WERI-Rb-1 (cell line): Measurements from ENCODE around the gene ATP8B3.

ENCODE experiments used
- DNase-seq: peaks from one replicate; pipeline ENCODE4 v3.0.0-alpha.2; 2020
- H3K27ac ChIP-seq: fragments of 250-450 bp; sonication (Bioruptor Pico); 2 replicates; pipeline ENCODE4 v1.5.1; 2020; ENCODE audit warnings: mild to moderate bottlenecking, moderate library complexity
- H3K27me3 ChIP-seq: fragments of 250-450 bp; sonication (Bioruptor Pico); 2 replicates; pipeline ENCODE4 v1.5.1; 2021; ENCODE audit warnings: mild to moderate bottlenecking, low read depth, moderate library complexity; ENCODE audit not compliant: insufficient read depth, severe bottlenecking
- H3K36me3 ChIP-seq: fragments of 250-450 bp; sonication (Bioruptor Pico); 2 replicates; pipeline ENCODE4 v1.5.1; 2020; ENCODE audit warnings: mild to moderate bottlenecking, moderate library complexity
- H3K4me3 ChIP-seq: 2 replicates; pipeline ENCODE4 v1.5.1; 2011; ENCODE audit warnings: low read depth, mild to moderate bottlenecking, control low read depth, low read length
- H3K9me3 ChIP-seq: fragments of 250-450 bp; sonication (Bioruptor Pico); 2 replicates; pipeline ENCODE4 v1.5.1; 2021; ENCODE audit warnings: mild to moderate bottlenecking, moderate library complexity; ENCODE audit not compliant: severe bottlenecking
- CTCF ChIP-seq: IDR thresholded peaks from 2 replicates; pipeline ENCODE4 v1.5.1; 2011; ENCODE audit warnings: low read depth, mild to moderate bottlenecking, control low read depth, inconsistent platforms, low read length

Gene ATP8B3

DNA sequence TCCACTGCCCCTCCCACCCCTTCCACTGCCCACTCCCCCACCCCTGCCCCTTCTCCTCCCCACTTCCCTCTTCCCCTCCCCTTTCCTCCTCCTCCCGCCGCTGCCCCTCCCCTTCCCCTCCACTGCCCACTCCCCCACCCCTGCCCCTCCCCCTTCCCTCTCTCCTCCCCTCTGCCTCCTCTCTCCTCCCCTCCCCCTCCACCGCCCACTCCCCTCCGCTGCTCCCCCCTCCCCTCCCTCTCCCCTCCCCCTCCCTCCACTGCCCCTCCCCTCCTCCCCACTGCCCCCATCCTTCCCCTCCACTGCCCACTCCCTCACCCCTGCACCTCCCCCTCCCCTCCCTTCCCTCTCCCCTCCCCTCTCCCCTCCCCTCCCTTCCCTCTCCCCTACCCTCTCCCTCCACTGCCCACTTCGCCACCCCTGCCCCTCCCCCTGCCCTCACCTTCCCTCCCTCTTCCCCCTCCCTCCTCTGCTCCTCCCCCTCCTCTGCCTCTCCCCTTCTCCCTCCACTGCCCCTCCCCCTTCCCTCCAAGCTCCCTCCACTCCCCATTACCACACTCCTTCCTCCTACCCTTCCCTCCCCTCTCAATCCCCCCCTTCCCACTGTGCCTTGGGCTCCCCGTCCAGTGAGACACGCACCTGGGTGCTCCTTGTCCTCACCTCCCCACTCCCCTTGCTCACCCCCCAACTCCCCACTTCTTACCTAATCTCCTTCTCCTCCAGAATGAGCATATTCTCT is 21.9 kb downstream of the ATP8B3 start:
- Histone ChIP-seq H3K27ac (no peak overlapping the region), H3K27me3 (no peaks in the 10 kb centered on the region), H3K4me3 (no peak overlapping the region), H3K9me3 (no peaks in the 10 kb centered on the region), H3K36me3 (no peaks in the 10 kb centered on the region)
- no peak for DNase-seq
- TF ChIP-seq CTCF, result no peak

DNA sequence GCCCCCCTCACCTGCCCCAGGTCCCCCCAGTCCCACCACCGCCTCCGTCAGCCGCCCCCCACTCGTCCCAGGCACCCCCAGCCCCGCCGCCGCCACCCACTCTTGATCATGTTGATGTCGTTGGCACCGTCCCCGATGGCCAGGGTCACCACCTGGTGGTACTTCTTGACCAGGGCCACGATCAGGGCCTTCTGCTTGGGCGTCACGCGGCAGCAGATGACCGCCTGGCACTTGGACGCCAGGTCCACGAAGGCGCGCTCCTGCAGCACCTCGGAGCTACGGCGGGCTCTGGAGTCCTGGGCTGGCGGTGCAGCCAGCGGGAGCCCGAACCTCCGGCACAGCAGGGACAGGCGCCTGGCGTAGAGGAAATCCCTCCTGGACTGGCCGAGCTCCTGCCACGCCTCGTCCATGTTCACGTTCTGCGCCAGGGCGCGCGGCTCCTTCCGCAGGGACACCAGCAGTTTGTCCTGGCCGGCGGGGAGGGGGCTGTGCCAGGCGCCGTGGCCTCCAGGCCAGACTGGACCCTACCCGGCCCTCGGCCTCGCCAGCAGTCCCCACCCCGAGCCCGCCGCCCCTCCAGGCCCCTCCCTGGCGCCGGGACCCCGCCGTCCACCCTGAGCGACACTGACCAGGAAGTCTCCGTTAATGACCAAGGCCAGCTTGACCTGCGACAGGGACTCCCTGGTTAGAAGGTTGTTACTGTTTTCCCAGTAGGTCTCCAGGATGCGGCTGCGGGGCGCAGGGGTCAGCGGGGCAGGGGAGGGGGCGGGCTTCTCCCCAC is 22.6 kb downstream of the ATP8B3 start:
- TF ChIP-seq CTCF, result no peak
- Histone ChIP-seq H3K36me3 (no peaks in the 10 kb centered on the region), H3K27ac (no peak overlapping the region), H3K4me3 (no peak overlapping the region), H3K9me3 (no peaks in the 10 kb centered on the region), H3K27me3 (no peaks in the 10 kb centered on the region)
- DNase-seq, result no peak

- Histone ChIP-seq H3K36me3 (no peaks in the 10 kb centered on the region), H3K27me3 (no peaks in the 10 kb centered on the region), H3K27ac (no peak overlapping the region), H3K4me3 (no peak overlapping the region), H3K9me3 (peaks cover 4% of the 10 kb centered on the region)
- no peak for TF ChIP-seq CTCF
- no peak for DNase-seq
Measured at GRCh38 chr19:1787116-1787515, 25.0 kb downstream of the ATP8B3 start.

DNA sequence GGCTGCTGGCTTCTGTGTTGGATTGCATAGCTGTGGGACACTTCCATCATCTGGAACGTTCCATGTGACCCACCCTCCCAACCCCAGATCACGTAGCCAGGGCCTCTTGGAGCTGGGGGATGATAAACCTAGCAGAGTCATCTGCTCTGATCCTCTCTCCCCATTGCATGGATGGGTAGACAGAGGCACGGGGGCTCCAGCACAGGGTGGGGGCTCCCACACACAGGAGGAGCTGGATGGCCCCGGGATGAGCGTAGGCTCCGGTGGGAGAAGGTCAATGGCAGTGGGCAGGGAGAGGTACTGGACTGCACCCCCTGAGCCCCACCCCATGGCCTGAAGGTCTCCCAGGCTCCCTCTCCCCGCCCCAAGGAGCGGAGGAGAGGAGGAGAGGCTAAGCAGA is 25.4 kb downstream of the ATP8B3 start:
- Histone ChIP-seq H3K9me3 (peaks cover 9% of the 10 kb centered on the region), H3K27ac (no peak overlapping the region), H3K36me3 (no peaks in the 10 kb centered on the region), H3K27me3 (no peaks in the 10 kb centered on the region), H3K4me3 (no peak overlapping the region)
- DNase-seq, result no peak
- TF ChIP-seq CTCF, result no peak

GRCh38 chr19:1785310-1785709 is 26.8 kb downstream of the ATP8B3 start:
- H3K4me3 ChIP-seq, result no peak overlapping the region
- H3K9me3 ChIP-seq, result peaks cover 15% of the 10 kb centered on the region
- no peaks in the 10 kb centered on the region for H3K27me3 ChIP-seq
- TF ChIP-seq CTCF, result no peak
- no peak overlapping the region for H3K27ac ChIP-seq
- DNase-seq, result no peak
- no peaks in the 10 kb centered on the region for H3K36me3 ChIP-seq
